Ishikawa (cell line): Measurements from ENCODE around the gene ZNF821.

Experiments
- CEBPB ChIP-seq: IDR thresholded peaks from 2 replicates; pipeline ENCODE4 v1.6.1; 2012
- CREB1 ChIP-seq: IDR thresholded peaks from 2 replicates; pipeline ENCODE4 v1.6.1; 2012; ENCODE audit warnings: low read depth
- EGR1 ChIP-seq: IDR thresholded peaks from 2 replicates; pipeline ENCODE4 v1.6.1; 2012
- EP300 ChIP-seq: IDR thresholded peaks from 2 replicates; pipeline ENCODE4 v1.6.1; 2012; ENCODE audit warnings: borderline replicate concordance
- FOXM1 ChIP-seq: IDR thresholded peaks from 2 replicates; pipeline ENCODE4 v1.6.1; 2012; ENCODE audit warnings: low read depth, borderline replicate concordance
- MAX ChIP-seq: IDR thresholded peaks from 2 replicates; pipeline ENCODE4 v1.6.1; 2012
- NFIC ChIP-seq: IDR thresholded peaks from 2 replicates; pipeline ENCODE4 v1.6.1; 2012
- RAD21 ChIP-seq: IDR thresholded peaks from 2 replicates; pipeline ENCODE4 v1.6.1; 2012; ENCODE audit warnings: low read depth
- TAF1 ChIP-seq: IDR thresholded peaks from 2 replicates; pipeline ENCODE4 v1.6.1; 2012; ENCODE audit warnings: low read depth, mild to moderate bottlenecking
- TCF12 ChIP-seq: IDR thresholded peaks from 2 replicates; pipeline ENCODE4 v1.6.1; 2012; ENCODE audit warnings: low read depth
- TEAD4 ChIP-seq: IDR thresholded peaks from 2 replicates; pipeline ENCODE4 v1.6.1; 2012
- USF1 ChIP-seq: IDR thresholded peaks from 2 replicates; pipeline ENCODE4 v1.6.1; 2012
- YY1 ChIP-seq: IDR thresholded peaks from 2 replicates; pipeline ENCODE4 v1.6.1; 2012; ENCODE audit warnings: low read depth
- ZBTB7A ChIP-seq: IDR thresholded peaks from 2 replicates; pipeline ENCODE4 v1.6.1; 2012; ENCODE audit warnings: low read depth
- TF ChIP-seq, protein P1 (sequence below): IDR thresholded peaks from 2 replicates; pipeline ENCODE4 v1.6.1; 2012; ENCODE audit warnings: low read depth, mild to moderate bottlenecking

The ZNF821 gene

GRCh38 chr16:71843572-71843971 is 40.4 kb downstream of the ZNF821 start:
- TF ChIP-seq EP300 (no peak), CREB1 (no peak), NFIC (no peak), YY1 (no peak), FOXM1 (no peak), USF1 (no peak), TEAD4 (no peak), ZBTB7A (no peak), TCF12 (no peak), MAX (no peak), EGR1 (no peak), RAD21 (no peak), TAF1 (no peak), CEBPB (no peak)
- TF ChIP-seq, protein P1, sequence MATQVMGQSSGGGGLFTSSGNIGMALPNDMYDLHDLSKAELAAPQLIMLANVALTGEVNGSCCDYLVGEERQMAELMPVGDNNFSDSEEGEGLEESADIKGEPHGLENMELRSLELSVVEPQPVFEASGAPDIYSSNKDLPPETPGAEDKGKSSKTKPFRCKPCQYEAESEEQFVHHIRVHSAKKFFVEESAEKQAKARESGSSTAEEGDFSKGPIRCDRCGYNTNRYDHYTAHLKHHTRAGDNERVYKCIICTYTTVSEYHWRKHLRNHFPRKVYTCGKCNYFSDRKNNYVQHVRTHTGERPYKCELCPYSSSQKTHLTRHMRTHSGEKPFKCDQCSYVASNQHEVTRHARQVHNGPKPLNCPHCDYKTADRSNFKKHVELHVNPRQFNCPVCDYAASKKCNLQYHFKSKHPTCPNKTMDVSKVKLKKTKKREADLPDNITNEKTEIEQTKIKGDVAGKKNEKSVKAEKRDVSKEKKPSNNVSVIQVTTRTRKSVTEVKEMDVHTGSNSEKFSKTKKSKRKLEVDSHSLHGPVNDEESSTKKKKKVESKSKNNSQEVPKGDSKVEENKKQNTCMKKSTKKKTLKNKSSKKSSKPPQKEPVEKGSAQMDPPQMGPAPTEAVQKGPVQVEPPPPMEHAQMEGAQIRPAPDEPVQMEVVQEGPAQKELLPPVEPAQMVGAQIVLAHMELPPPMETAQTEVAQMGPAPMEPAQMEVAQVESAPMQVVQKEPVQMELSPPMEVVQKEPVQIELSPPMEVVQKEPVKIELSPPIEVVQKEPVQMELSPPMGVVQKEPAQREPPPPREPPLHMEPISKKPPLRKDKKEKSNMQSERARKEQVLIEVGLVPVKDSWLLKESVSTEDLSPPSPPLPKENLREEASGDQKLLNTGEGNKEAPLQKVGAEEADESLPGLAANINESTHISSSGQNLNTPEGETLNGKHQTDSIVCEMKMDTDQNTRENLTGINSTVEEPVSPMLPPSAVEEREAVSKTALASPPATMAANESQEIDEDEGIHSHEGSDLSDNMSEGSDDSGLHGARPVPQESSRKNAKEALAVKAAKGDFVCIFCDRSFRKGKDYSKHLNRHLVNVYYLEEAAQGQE: no peak

DNA sequence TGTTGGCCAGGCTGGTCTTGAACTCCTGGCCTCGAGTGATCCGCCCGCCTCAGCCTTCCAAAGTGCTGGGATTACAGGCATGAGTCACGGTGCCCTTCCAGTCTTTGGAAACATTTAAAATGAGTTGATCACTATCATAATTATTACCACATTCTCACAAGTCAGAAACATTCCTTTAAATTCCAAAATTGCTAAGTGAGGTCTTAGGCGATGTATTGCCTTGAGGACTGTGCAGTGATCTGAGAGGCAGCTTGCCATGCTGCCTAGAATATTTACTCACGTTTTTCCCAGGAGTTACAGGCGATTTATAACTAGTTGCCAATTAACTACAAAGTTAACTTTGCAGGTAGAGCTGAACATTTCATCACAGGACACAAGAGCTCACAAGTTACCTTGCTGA is 43.9 kb downstream of the ZNF821 start:
- TF ChIP-seq EP300 (no peak), CREB1 (no peak), RAD21 (no peak), USF1 (no peak), TEAD4 (no peak), FOXM1 (no peak), NFIC (no peak), CEBPB (no peak), MAX (no peak), YY1 (no peak), TCF12 (no peak), ZBTB7A (no peak)

GRCh38 chr16:71837150-71837549 is 46.8 kb downstream of the ZNF821 start:
- no peak for TF ChIP-seq ZBTB7A
- TF ChIP-seq TAF1: no peak
- TF ChIP-seq TEAD4: no peak
- no peak for TF ChIP-seq CEBPB
- TF ChIP-seq, protein P1: no peak
- TF ChIP-seq MAX: no peak
- TF ChIP-seq RAD21: no peak
- no peak for TF ChIP-seq CREB1
- no peak for TF ChIP-seq TCF12
- no peak for TF ChIP-seq EP300
- TF ChIP-seq FOXM1: no peak
- TF ChIP-seq YY1: no peak
- TF ChIP-seq NFIC: no peak
- no peak for TF ChIP-seq USF1

DNA sequence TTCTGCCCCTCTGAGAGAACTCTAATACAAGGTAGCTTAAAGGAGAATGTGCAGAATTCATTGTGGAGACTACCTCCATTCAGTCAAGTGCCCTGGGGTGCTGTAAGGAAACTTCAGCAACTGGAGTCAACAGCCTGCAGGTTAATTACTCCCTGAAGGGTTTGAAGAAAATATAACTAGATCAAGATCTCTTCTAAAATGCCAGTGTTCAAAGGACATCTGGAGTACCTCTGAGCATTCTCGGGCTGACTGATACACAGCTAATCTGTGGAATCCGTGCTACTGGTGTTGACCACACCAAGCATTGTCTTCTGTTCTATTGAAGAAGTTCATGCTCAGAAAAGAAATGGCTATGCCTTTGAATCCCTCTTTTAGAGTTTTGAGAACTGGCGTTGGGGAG is 49.7 kb downstream of the ZNF821 start:
- TF ChIP-seq EGR1: no peak
- no peak for TF ChIP-seq TCF12
- no peak for TF ChIP-seq FOXM1

DNA sequence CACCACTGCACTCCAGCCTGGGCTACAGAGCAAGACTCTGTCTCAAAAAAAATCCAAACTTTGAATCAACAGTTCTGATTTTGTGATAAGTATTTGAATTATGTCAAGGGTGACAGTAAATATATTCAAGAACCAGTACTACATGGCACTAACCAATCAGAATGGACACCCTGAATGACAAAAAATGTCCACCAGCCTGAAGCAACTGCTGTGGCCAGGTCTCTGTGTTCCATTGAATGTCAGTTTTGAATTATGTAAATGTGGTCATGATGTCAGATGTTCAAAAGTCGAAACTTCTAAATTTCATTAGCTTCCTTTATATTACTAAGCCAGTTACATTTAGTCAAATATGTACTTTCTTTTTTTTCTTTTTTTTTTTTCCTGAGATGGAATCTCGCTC is 53.6 kb downstream of the ZNF821 start:
- TF ChIP-seq MAX (no peak), TEAD4 (no peak), YY1 (no peak), CREB1 (no peak), TAF1 (no peak), ZBTB7A (no peak), CEBPB (no peak), EP300 (no peak)
